Gastroesophageal sphincter (tissue), 3 donors: ENCODE results near the gene KLHL22.

ENCODE experiments used
- EP300 ChIP-seq: sonication (generic); formaldehyde crosslinking; IDR thresholded peaks from one replicate; pipeline ENCODE4 v1.6.1; 2017; ENCODE audit warnings: antibody characterized with exemption, mild to moderate bottlenecking
- POLR2A ChIP-seq, 2 donors: fragments of 450-650 bp; IDR thresholded peaks; one replicate each; pipeline ENCODE4 v1.6.1; 2017; ENCODE audit warnings: antibody characterized with exemption in 2 of 2, mild to moderate bottlenecking in 2 of 2, moderate library complexity in 1 of 2
- POLR2AphosphoS5 ChIP-seq: sonication (generic); formaldehyde crosslinking; IDR thresholded peaks from one replicate; pipeline ENCODE4 v1.6.1; 2017; ENCODE audit warnings: antibody characterized with exemption
- TF ChIP-seq, protein P1 (sequence below), 4 experiments: fragments of 200-600 bp in 2 of 4; fragments of 450-650 bp in 2 of 4; sonication (generic) in 1 of 4; IDR thresholded peaks; one replicate each; pipeline ENCODE4 v1.5.1; 2017 to 2019; ENCODE audit warnings: antibody characterized with exemption in 4 of 4, mild to moderate bottlenecking in 2 of 4, moderate library complexity in 2 of 4

DNA sequence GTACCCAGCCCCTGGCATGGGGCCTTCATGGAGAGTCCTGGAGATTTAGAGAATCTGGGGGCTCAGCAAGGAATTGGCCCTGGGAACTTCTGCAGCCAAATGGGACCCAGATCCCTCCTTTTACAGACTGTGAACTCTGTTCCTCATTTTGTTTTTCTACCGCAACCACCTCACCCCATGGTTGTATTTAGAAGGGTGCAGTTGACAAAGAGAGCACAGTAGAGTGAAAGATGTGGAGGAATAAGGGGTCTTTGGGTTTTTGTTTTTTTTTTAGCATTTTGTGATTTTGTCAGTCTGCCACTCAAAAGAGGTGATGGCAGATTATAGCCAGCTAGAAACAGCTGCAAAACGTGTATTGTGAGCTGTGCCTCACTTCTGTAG lies 99.7 kb downstream of the KLHL22 start:
- TF ChIP-seq, protein P1, sequence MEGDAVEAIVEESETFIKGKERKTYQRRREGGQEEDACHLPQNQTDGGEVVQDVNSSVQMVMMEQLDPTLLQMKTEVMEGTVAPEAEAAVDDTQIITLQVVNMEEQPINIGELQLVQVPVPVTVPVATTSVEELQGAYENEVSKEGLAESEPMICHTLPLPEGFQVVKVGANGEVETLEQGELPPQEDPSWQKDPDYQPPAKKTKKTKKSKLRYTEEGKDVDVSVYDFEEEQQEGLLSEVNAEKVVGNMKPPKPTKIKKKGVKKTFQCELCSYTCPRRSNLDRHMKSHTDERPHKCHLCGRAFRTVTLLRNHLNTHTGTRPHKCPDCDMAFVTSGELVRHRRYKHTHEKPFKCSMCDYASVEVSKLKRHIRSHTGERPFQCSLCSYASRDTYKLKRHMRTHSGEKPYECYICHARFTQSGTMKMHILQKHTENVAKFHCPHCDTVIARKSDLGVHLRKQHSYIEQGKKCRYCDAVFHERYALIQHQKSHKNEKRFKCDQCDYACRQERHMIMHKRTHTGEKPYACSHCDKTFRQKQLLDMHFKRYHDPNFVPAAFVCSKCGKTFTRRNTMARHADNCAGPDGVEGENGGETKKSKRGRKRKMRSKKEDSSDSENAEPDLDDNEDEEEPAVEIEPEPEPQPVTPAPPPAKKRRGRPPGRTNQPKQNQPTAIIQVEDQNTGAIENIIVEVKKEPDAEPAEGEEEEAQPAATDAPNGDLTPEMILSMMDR (IDR thresholded peaks at IDR 0.05) = no peak
- TF ChIP-seq POLR2A (IDR thresholded peaks at IDR 0.05) (no peak), EP300 (no peak), POLR2AphosphoS5 (no peak)
